HepG2 (cell line): ENCODE data around the gene CEP104. TPM values are rescaled to one million over a fixed set of nuclear protein-coding genes. Genes with fewer than 3 reads are reported as not detected.

ENCODE experiments used
- CBX1 ChIP-seq: IDR thresholded peaks from one replicate; pipeline ENCODE4 v1.6.1; 2016; ENCODE audit warnings: antibody characterized with exemption, low read depth
- CEBPG ChIP-seq: IDR thresholded peaks from 2 replicates; pipeline ENCODE4 v1.6.1; 2016
- NCOA1 ChIP-seq: sonication (generic); formaldehyde crosslinking; IDR thresholded peaks from 2 replicates; pipeline ENCODE4 v1.9.0; 2021; ENCODE audit warnings: missing genetic modification reagents
- NCOR1 ChIP-seq: fragments of 200-600 bp; sonication (generic); IDR thresholded peaks from 2 replicates; pipeline ENCODE4 v1.7.0; 2017; ENCODE audit warnings: antibody characterized with exemption, low read length, borderline replicate concordance
- POGK ChIP-seq: sonication (generic); formaldehyde crosslinking; conservative IDR thresholded peaks from 2 replicates; pipeline ENCODE4 v1.8.0; 2022; ENCODE audit warnings: mild to moderate bottlenecking, moderate library complexity, missing genetic modification reagents
- RELA ChIP-seq: sonication (generic); formaldehyde crosslinking; IDR thresholded peaks from 2 replicates; pipeline ENCODE4 v1.4.0; 2020; ENCODE audit warnings: missing genetic modification reagents
- STAT5B ChIP-seq: sonication (generic); formaldehyde crosslinking; IDR thresholded peaks from 2 replicates; pipeline ENCODE4 v1.4.0; 2020; ENCODE audit warnings: missing genetic modification reagents
- TFAP4 ChIP-seq: sonication (generic); IDR thresholded peaks from 2 replicates; pipeline ENCODE4 v1.6.1; 2016; ENCODE audit warnings: low read depth, borderline replicate concordance
- ZBTB7B ChIP-seq: sonication (generic); formaldehyde crosslinking; IDR thresholded peaks from 2 replicates; pipeline ENCODE4 v1.4.0; 2020; ENCODE audit warnings: missing genetic modification reagents
- ZEB1 ChIP-seq: IDR thresholded peaks from 2 replicates; pipeline ENCODE4 v1.6.1; 2012; ENCODE audit warnings: mild to moderate bottlenecking, low read depth, inconsistent platforms; ENCODE audit not compliant: insufficient replicate concordance
- ZFY ChIP-seq: sonication (generic); formaldehyde crosslinking; IDR thresholded peaks from 2 replicates; pipeline ENCODE4 v1.4.0; 2020; ENCODE audit warnings: missing genetic modification reagents
- ZNF224 ChIP-seq: sonication (generic); formaldehyde crosslinking; IDR thresholded peaks from 2 replicates; pipeline ENCODE4 v1.5.0; 2020; ENCODE audit warnings: mild to moderate bottlenecking, missing genetic modification reagents
- ZNF274 ChIP-seq: sonication (generic); formaldehyde crosslinking; IDR thresholded peaks from 2 replicates; pipeline ENCODE4 v1.5.1; 2020; ENCODE audit warnings: mild to moderate bottlenecking, missing genetic modification reagents
- ZNF687 ChIP-seq: sonication (generic); formaldehyde crosslinking; IDR thresholded peaks from 2 replicates; pipeline ENCODE4 v1.5.1; 2020; ENCODE audit warnings: mild to moderate bottlenecking, missing genetic modification reagents, moderate library complexity
- ZNF704 ChIP-seq: sonication (generic); formaldehyde crosslinking; IDR thresholded peaks from 2 replicates; pipeline ENCODE4 v1.8.1; 2023; ENCODE audit warnings: mild to moderate bottlenecking, inconsistent platforms, moderate library complexity, missing genetic modification reagents, borderline replicate concordance
- polyA plus RNA-seq, 8 experiments: library from polyadenylated mRNA; depleted of rRNA in 3 of 8; stranded (reverse) in 7 of 8; unstranded in 1 of 8; fragments of >200 nt; fragmentation: Illumina TruSeq in 4 of 8; extraction: Trizol in 4 of 8; gene quantifications; 2 replicates each; pipeline versions ENCODE4 v1.2.1 to v1.2.3, GENCODE V29; 2011 to 2016; ENCODE audit warnings: low read depth in 4 of 8, missing spikeins in 1 of 8, mixed read lengths in 1 of 8; ENCODE audit not compliant: insufficient read depth in 1 of 8
- total RNA-seq, 5 experiments: library from RNA; depleted of rRNA; stranded (reverse); fragments of >200 nt; fragmentation: Illumina TruSeq; extraction: Trizol; gene quantifications; 2 replicates each; pipeline ENCODE4 v1.2.3, GENCODE V29; 2016; ENCODE audit warnings: low read depth in 1 of 5
- TF ChIP-seq, protein P1 (sequence below): IDR thresholded peaks from 2 replicates; pipeline ENCODE4 v1.6.1; 2016; ENCODE audit warnings: missing compliant biosample characterization, missing genetic modification reagents, borderline replicate concordance

Gene CEP104
- total and polyA plus RNA-seq, 2 of the 13 experiments (the other 11 are each of a cell fraction or from before 2014, with no cell fraction given): 20.4 to 30.1 TPM

- TF ChIP-seq ZNF687 (CRISPR knock-in tag) (no peak), POGK (peak; percentile 65; the same call in 1 of the 2 replicates), ZNF224 (CRISPR knock-in tag) (0 out of 2 replicates have a peak, but pooled peaks have one; percentile 8), CBX1 (peak; percentile 46), CEBPG (CRISPR knock-in tag) (no peak), NCOR1 (peak; percentile 2; the same call in 1 of the 2 replicates), NCOA1 (peak; percentile 68; the same call in 1 of the 2 replicates), ZNF274 (peak; percentile 63; the same call in 1 of the 2 replicates), ZFY (CRISPR knock-in tag) (peak; percentile 87), RELA (CRISPR knock-in tag) (no peak), ZEB1 (peak; percentile 58), STAT5B (CRISPR knock-in tag) (no peak), ZNF704 (CRISPR knock-in tag) (0 out of 2 replicates have a peak, but pooled peaks have one; percentile 27), TFAP4 (0 out of 2 replicates have a peak, but pooled peaks have one; percentile 41), ZBTB7B (CRISPR knock-in tag) (no peak; the same call in 1 of the 2 replicates)
- TF ChIP-seq, protein P1, sequence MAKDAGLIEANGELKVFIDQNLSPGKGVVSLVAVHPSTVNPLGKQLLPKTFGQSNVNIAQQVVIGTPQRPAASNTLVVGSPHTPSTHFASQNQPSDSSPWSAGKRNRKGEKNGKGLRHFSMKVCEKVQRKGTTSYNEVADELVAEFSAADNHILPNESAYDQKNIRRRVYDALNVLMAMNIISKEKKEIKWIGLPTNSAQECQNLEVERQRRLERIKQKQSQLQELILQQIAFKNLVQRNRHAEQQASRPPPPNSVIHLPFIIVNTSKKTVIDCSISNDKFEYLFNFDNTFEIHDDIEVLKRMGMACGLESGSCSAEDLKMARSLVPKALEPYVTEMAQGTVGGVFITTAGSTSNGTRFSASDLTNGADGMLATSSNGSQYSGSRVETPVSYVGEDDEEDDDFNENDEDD: no peak
Measured at GRCh38 chr1:3899754-3900149, 42.7 kb upstream of the CEP104 start (continued).
